HepG2 (cell line): ENCODE results near the gene TPRX1. TPM values are rescaled to one million over a fixed set of nuclear protein-coding genes. Genes with fewer than 3 reads are reported as not detected.

Experiments used
- ATAC-seq: fragments of 200-7000 bp; cut with Tn5 transposase; 3 replicates; pipeline ENCODE4 v1.9.1; 2020; ENCODE audit warnings: mild to moderate bottlenecking, moderate library complexity
- BruUV-seq: library from RNA; stranded (reverse); fragments of 400-500 nt; replicated peaks from 2 replicates; lab custom pipeline; 2021; lab: Mats Ljungman, UMichigan
- CTCF ChIA-PET: fragments of 300-600 bp; formaldehyde crosslinking; extraction: SDS; loops from one replicate; lab custom pipeline; 2021; ENCODE audit warnings: low total read pairs, inconsistent platforms, low intra/inter-chr PET ratio; lab: Yijun Ruan, JAX
- POLR2A ChIA-PET: fragments of 350-600 bp; sonication (Branson Sonifier 250); formaldehyde crosslinking; loops from one replicate; lab custom pipeline; 2020; ENCODE audit warnings: antibody characterized with exemption, inconsistent platforms; lab: Yijun Ruan, JAX
- DNase-seq: peaks from one replicate; pipeline ENCODE4 v3.0.0-alpha.2; 2015; ENCODE audit warnings: low spot score
- FAIRE-seq: peaks from 3 replicates; lab custom pipeline; 2011; peaks lifted over from hg19 to GRCh38; lab: Jason Lieb, UNC
- H2AFZ ChIP-seq: one replicate; pipeline ENCODE4 v1.6.1; 2011; ENCODE audit warnings: low read length, inconsistent platforms
- H3K27ac ChIP-seq: fragments of 300-600 bp; 3 replicates; pipeline ENCODE4 v1.8.0; 2011; ENCODE audit warnings: mixed run types, mild to moderate bottlenecking, mixed read lengths, low read length, inconsistent platforms; ENCODE audit not compliant: insufficient read depth; ENCODE audit errors: extremely low read length
- H3K27me3 ChIP-seq, 2 experiments: fragments of 200-600 bp in 1 of 2; 2 replicates in 1 of 2; 3 replicates in 1 of 2; pipeline versions ENCODE4 v1.6.0 to v1.8.0; 2011; ENCODE audit warnings: low read length in 2 of 2, mild to moderate bottlenecking in 2 of 2, moderate library complexity in 2 of 2, inconsistent platforms in 1 of 2; ENCODE audit not compliant: insufficient read depth in 2 of 2, control insufficient read depth in 1 of 2
- H3K36me3 ChIP-seq, 2 experiments: fragments of 200-600 bp in 1 of 2; replicated peaks in 1 of 2; 2 replicates in 1 of 2; 3 replicates in 1 of 2; pipeline versions ENCODE4 v1.5.1 to v1.8.0; 2011; ENCODE audit warnings: low read length in 2 of 2, inconsistent platforms in 1 of 2; ENCODE audit not compliant: insufficient read depth in 2 of 2, control insufficient read depth in 1 of 2
- H3K4me1 ChIP-seq: 2 replicates; pipeline ENCODE4 v1.5.1; 2012; ENCODE audit warnings: low read length, inconsistent platforms; ENCODE audit not compliant: insufficient read depth
- H3K4me2 ChIP-seq: 2 replicates; pipeline ENCODE4 v1.6.0; 2011; ENCODE audit warnings: low read depth, low read length, inconsistent platforms
- H3K4me3 ChIP-seq, 3 experiments: fragments of 200-600 bp in 1 of 3; sonication (generic), shearing (Covaris generic) in 1 of 3; replicated peaks in 1 of 3; 2 replicates each; pipeline ENCODE4 v1.5.1; 2011 to 2016; ENCODE audit warnings: low read length in 3 of 3, inconsistent platforms in 2 of 3, low read depth in 2 of 3, mild to moderate bottlenecking in 2 of 3, control low read depth in 1 of 3, mixed read lengths in 1 of 3; ENCODE audit not compliant: insufficient read depth in 1 of 3
- H3K79me2 ChIP-seq: one replicate; pipeline ENCODE4 v1.6.1; 2011; ENCODE audit warnings: low read length, inconsistent platforms; ENCODE audit not compliant: insufficient read depth
- H3K9ac ChIP-seq: 2 replicates; pipeline ENCODE4 v1.6.0; 2011; ENCODE audit warnings: mild to moderate bottlenecking, low read depth, low read length, inconsistent platforms; ENCODE audit not compliant: insufficient read depth
- H3K9me3 ChIP-seq: 2 replicates; pipeline ENCODE4 v1.5.1; 2012; ENCODE audit warnings: mild to moderate bottlenecking, low read length
- H4K20me1 ChIP-seq: 2 replicates; pipeline ENCODE4 v1.6.0; 2011; ENCODE audit warnings: inconsistent platforms, mild to moderate bottlenecking, low read length, moderate library complexity; ENCODE audit not compliant: insufficient read depth
- MED8 ChIP-seq: sonication (generic); formaldehyde crosslinking; IDR thresholded peaks from 2 replicates; pipeline ENCODE4 v1.8.1; 2023; ENCODE audit warnings: mild to moderate bottlenecking, missing genetic modification reagents; ENCODE audit not compliant: insufficient replicate concordance
- NR2C2 ChIP-seq: sonication (generic); formaldehyde crosslinking; IDR thresholded peaks from 2 replicates; pipeline ENCODE4 v1.4.0; 2020; ENCODE audit warnings: missing genetic modification reagents, mild to moderate bottlenecking, moderate library complexity, borderline replicate concordance
- RCOR2 ChIP-seq: IDR thresholded peaks from 2 replicates; pipeline ENCODE4 v1.6.1; 2016; ENCODE audit warnings: missing biosample characterization, missing genetic modification reagents
- RFX3 ChIP-seq: IDR thresholded peaks from 2 replicates; pipeline ENCODE4 v1.6.1; 2016; ENCODE audit warnings: missing biosample characterization, missing genetic modification reagents
- RNF2 ChIP-seq: fragments of 450-650 bp; conservative IDR thresholded peaks from 2 replicates; pipeline ENCODE4 v1.6.1; 2016; ENCODE audit warnings: low read depth
- SALL2 ChIP-seq: sonication (generic); formaldehyde crosslinking; IDR thresholded peaks from 2 replicates; pipeline ENCODE4 v1.8.1; 2023; ENCODE audit warnings: mild to moderate bottlenecking, missing genetic modification reagents, inconsistent platforms
- TCF12 ChIP-seq, 2 experiments: fragments of 450-650 bp in 1 of 2; sonication (generic) in 1 of 2; formaldehyde crosslinking in 1 of 2; IDR thresholded peaks; 2 replicates each; pipeline versions ENCODE4 v1.6.1 to v1.8.0; 2017 to 2022; ENCODE audit warnings: antibody characterized with exemption in 1 of 2, mild to moderate bottlenecking in 1 of 2, missing genetic modification reagents in 1 of 2, moderate library complexity in 1 of 2
- THAP11 ChIP-seq: IDR thresholded peaks from 2 replicates; pipeline ENCODE4 v1.6.1; 2016; ENCODE audit warnings: missing biosample characterization, missing genetic modification reagents
- ZGPAT ChIP-seq: IDR thresholded peaks from 2 replicates; pipeline ENCODE4 v1.6.1; 2016; ENCODE audit warnings: mild to moderate bottlenecking
- ZNF770 ChIP-seq: sonication (generic); formaldehyde crosslinking; IDR thresholded peaks from 2 replicates; pipeline ENCODE4 v1.5.0; 2020; ENCODE audit warnings: mild to moderate bottlenecking, missing genetic modification reagents
- WGBS: methylation state at CpG from one replicate; pipeline ENCODE4 v1.1.6; 2017; ENCODE audit warnings: low lambda C conversion rate; 5-methylcytosine and 5-hydroxymethylcytosine counted together
- in situ Hi-C: cut with HindIII; loops from 2 replicates; pipeline ENCODE4 v1.10.0; 2017; ENCODE audit warnings: low pct_unique_long_range_greater_than_20kb; ENCODE audit not compliant: extremely low pct_ligation_motif_present
- intact Hi-C: fragments of 100-400 bp; cut with micrococcal nuclease; formaldehyde crosslinking; loops from one replicate; pipeline ENCODE4 v1.10.0; 2022; ENCODE audit not compliant: unreplicated experiment
- polyA plus RNA-seq, 8 experiments: library from polyadenylated mRNA; depleted of rRNA in 3 of 8; stranded (reverse) in 7 of 8; unstranded in 1 of 8; fragments of >200 nt; fragmentation: Illumina TruSeq in 4 of 8; extraction: Trizol in 4 of 8; gene quantifications; 2 replicates each; pipeline versions ENCODE4 v1.2.1 to v1.2.3, GENCODE V29; 2011 to 2016; ENCODE audit warnings: low read depth in 4 of 8, missing spikeins in 1 of 8, mixed read lengths in 1 of 8; ENCODE audit not compliant: insufficient read depth in 1 of 8
- total RNA-seq, 5 experiments: library from RNA; depleted of rRNA; stranded (reverse); fragments of >200 nt; fragmentation: Illumina TruSeq; extraction: Trizol; gene quantifications; 2 replicates each; pipeline ENCODE4 v1.2.3, GENCODE V29; 2016; ENCODE audit warnings: low read depth in 1 of 5
- TF ChIP-seq, protein P1 (sequence below): sonication (generic); formaldehyde crosslinking; IDR thresholded peaks from 2 replicates; pipeline ENCODE4 v1.8.0; 2022; ENCODE audit warnings: missing genetic modification reagents, mild to moderate bottlenecking, moderate library complexity, borderline replicate concordance

The TPRX1 gene
- total and polyA plus RNA-seq, 2 of the 13 experiments (the other 11 are each of a cell fraction or from before 2014, with no cell fraction given): not detected

- no peak for TF ChIP-seq ZGPAT (CRISPR knock-in tag)
- TF ChIP-seq NR2C2 (CRISPR knock-in tag): no peak
- TF ChIP-seq THAP11 (CRISPR knock-in tag): no peak
- TF ChIP-seq, all 625 proteins: peak for 0
Observed at GRCh38 chr19:47821460-47822020, 17.2 kb upstream of the TPRX1 start, which contains the start of gene CRX (continued).

DNA sequence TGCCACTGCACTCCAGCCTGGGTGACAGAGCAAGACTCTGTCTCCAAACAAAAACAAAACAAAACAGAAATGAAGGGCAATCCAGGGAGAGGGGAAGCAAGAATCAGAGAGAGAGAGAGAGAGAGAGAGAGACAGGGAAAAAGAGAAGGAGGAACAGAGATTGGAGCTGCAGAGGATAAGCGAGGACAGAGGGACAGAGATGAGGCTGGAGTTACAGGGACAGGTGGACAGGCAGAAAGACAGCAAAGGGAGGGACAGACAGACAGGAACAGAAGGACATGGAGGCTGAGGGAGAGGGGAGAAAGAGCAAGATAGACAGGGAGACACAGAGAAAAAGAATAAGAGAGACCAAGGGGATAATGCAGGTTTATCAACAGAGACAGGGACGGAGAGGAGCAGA lies 16.1 kb upstream of the TPRX1 start:
- Histone ChIP-seq H3K9me3 (no peaks in the 10 kb centered on the region), H3K4me1 (peaks cover 16% of the 10 kb centered on the region; the same call in 1 of the 2 replicates), H3K79me2 (no peaks in the 10 kb centered on the region), H2AFZ (no peak overlapping the region), H3K9ac (no peak overlapping the region), H3K4me3 (no peak overlapping the region), H3K27ac (no peak overlapping the region), H3K4me2 (no peak overlapping the region), H4K20me1 (no peaks in the 10 kb centered on the region), H3K36me3 (no peaks in the 10 kb centered on the region), H3K27me3 (peaks cover 2 to 26% of the 10 kb centered on the region in 2 experiments; a peak in 3 of 5 replicates)
- DNase-seq (no peak), FAIRE-seq (no peak), ATAC-seq (no peak)
- no TSS peak for BruUV-seq
- intact Hi-C loops: no loop called here
- ChIA-PET CTCF (no interaction called here), POLR2A (no interaction called here)
- TF ChIP-seq SALL2 (CRISPR knock-in tag) (no peak), MED8 (CRISPR knock-in tag) (no peak), ZNF770 (CRISPR knock-in tag) (no peak), RNF2 (no peak), TCF12 (IDR thresholded peaks at IDR 0.05) (no peak), TCF12 (CRISPR knock-in tag; IDR thresholded peaks at IDR 0.05) (no peak), RCOR2 (CRISPR knock-in tag) (no peak), RFX3 (CRISPR knock-in tag) (no peak)
- TF ChIP-seq, protein P1, sequence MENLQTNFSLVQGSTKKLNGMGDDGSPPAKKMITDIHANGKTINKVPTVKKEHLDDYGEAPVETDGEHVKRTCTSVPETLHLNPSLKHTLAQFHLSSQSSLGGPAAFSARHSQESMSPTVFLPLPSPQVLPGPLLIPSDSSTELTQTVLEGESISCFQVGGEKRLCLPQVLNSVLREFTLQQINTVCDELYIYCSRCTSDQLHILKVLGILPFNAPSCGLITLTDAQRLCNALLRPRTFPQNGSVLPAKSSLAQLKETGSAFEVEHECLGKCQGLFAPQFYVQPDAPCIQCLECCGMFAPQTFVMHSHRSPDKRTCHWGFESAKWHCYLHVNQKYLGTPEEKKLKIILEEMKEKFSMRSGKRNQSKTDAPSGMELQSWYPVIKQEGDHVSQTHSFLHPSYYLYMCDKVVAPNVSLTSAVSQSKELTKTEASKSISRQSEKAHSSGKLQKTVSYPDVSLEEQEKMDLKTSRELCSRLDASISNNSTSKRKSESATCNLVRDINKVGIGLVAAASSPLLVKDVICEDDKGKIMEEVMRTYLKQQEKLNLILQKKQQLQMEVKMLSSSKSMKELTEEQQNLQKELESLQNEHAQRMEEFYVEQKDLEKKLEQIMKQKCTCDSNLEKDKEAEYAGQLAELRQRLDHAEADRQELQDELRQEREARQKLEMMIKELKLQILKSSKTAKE (CRISPR knock-in tag): no peak
- in situ Hi-C loops: no loop called here
- 45% methylated on average over 2 of the region's 2 CpGs for WGBS
